Measurements from ENCODE around the gene FMN1. TPM values are rescaled to one million over a fixed set of nuclear protein-coding genes. Genes with fewer than 3 reads are reported as not detected.

Gene FMN1
- total and polyA plus RNA-seq, 2 of the 8 experiments (the other 6 are each of a cell fraction or from before 2014, with no cell fraction given), result 0.27 to 3.7 TPM

DNA sequence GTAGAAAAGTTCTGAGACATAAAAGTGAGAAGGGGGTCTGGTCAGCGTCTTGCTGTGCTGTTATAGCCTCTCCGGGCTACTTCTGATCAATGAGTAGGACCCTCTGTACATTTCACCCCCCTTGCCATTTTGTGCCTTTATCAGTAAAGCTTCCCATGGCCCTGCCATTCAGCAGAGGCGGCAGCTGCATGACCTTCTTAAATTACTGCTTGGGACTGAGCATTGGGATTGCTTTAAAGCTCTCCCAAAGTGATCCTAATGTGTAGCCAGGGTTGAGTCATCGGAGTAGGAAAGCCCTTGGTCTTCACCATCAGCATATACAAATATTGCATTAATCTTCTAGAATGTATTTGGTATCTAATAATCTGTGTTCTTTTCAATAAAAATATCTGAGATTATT, 70.2 kb downstream of the FMN1 start:
- WGBS, 2 experiments (ENCODE audit: extremely low coverage in 1 of 2, insufficient coverage in 1 of 2, insufficient read length in 1 of 2, insufficient replicate concordance in 2 of 2, low coverage in 1 of 2, low lambda C conversion rate in 2 of 2, missing lambda C conversion rate in 1 of 2), result 95% methylated on average over 4 of the region's 4 CpGs; no CpG with 5 or more reads in 1 of the 2 experiments
- POLR2A ChIA-PET (ENCODE audit: partially characterized antibody), result no interaction called here
- H3K9ac ChIP-seq (replicated peaks in 1 of 4; ENCODE audit: extremely low read depth in 1 of 4, low read depth in 3 of 4, low read length in 3 of 4), result no peak overlapping the region
- CTCF ChIA-PET (ENCODE audit: partially characterized antibody), result interaction anchor here (1.1 to 5.3 kb wide), 7 partner anchors 8 to 103 kb away, joined by 3 to 18 read pairs (median 4); no protein-coding TSS in a partner anchor
- no peak overlapping the region for H3K18ac ChIP-seq (ENCODE audit: extremely low read depth, low read length)
- no peaks in the 10 kb centered on the region for H3K79me1 ChIP-seq (ENCODE audit: low read depth, low read length)
- no peak overlapping the region for H2AFZ ChIP-seq (ENCODE audit: low read length)
- H3K23me2 ChIP-seq (ENCODE audit: low read depth, low read length), result no peaks in the 10 kb centered on the region
- DNase-seq (ENCODE audit: low read depth in 1 of 2, low spot score in 2 of 2) (no peak), FAIRE-seq (no peak)
- H2BK5ac ChIP-seq (ENCODE audit: low read depth, low read length), result no peak overlapping the region
- no peak overlapping the region for H4K5ac ChIP-seq (ENCODE audit: insufficient read length, low read depth, low read length)
- H2BK12ac ChIP-seq (ENCODE audit: low read depth, low read length), result no peak overlapping the region
- H4K8ac ChIP-seq (ENCODE audit: extremely low read depth, insufficient read depth, low read length), result no peak overlapping the region
- no peak overlapping the region for H2BK20ac ChIP-seq (ENCODE audit: low read length)
- H3K79me2 ChIP-seq (ENCODE audit: control insufficient read depth in 1 of 2, insufficient read depth in 2 of 2, low read length in 2 of 2), result no peaks in the 10 kb centered on the region
- H3K4me1 ChIP-seq (replicated peaks in 1 of 4; ENCODE audit: control insufficient read depth in 3 of 4, insufficient read depth in 4 of 4, low read length in 3 of 4), result no peaks in the 10 kb centered on the region; a peak in 3 of 7 replicates
- 0 out of 4 replicates have a peak, but pooled peaks cover 0 to 2% of the 10 kb centered on the region in 2 experiments for H3K9me3 ChIP-seq (ENCODE audit: insufficient read depth in 2 of 2, low read depth in 1 of 2, low read length in 1 of 2)
- H4K91ac ChIP-seq (replicated peaks; ENCODE audit: insufficient read length, low read length), result no peak overlapping the region
- H3K27me3 ChIP-seq (replicated peaks in 1 of 4; ENCODE audit: control insufficient read depth in 3 of 4, extremely low read depth in 1 of 4, insufficient read depth in 3 of 4, low read length in 3 of 4), result no peaks in the 10 kb centered on the region; a peak in 1 of 7 replicates
- H3K14ac ChIP-seq (ENCODE audit: insufficient read length), result no peak overlapping the region
- H2AK5ac ChIP-seq (ENCODE audit: low read depth, low read length), result no peak overlapping the region
- H2BK15ac ChIP-seq (ENCODE audit: low read length), result no peak overlapping the region
- no peaks in the 10 kb centered on the region for H4K20me1 ChIP-seq (replicated peaks in 1 of 2; ENCODE audit: control insufficient read depth in 1 of 2, insufficient read depth in 2 of 2, low read length in 2 of 2)
- no peak for TF ChIP-seq RBBP5 (IDR thresholded peaks at IDR 0.05; ENCODE audit: borderline replicate concordance, low read depth, low read length)
- H3K27ac ChIP-seq (ENCODE audit: low read depth, low read length), result no peak overlapping the region
- no peak overlapping the region for H3K4me2 ChIP-seq (ENCODE audit: insufficient read depth in 1 of 2, low read depth in 2 of 2, low read length in 2 of 2)
- H3K36me3 ChIP-seq (ENCODE audit: control insufficient read depth in 2 of 4, insufficient read depth in 4 of 4, low read length in 3 of 4), result no peaks in the 10 kb centered on the region
- H3K56ac ChIP-seq (replicated peaks; ENCODE audit: insufficient read length, low read depth, low read length), result no peak overlapping the region
- H3K23ac ChIP-seq (ENCODE audit: insufficient read length), result no peak overlapping the region
- H3K4ac ChIP-seq (replicated peaks; ENCODE audit: insufficient read length, low read depth, low read length), result no peak overlapping the region
- no peak overlapping the region for H2BK120ac ChIP-seq (replicated peaks; ENCODE audit: low read depth, low read length)
- H3K4me3 ChIP-seq (ENCODE audit: extremely low read depth in 1 of 4, insufficient read depth in 2 of 4, low read depth in 3 of 4, low read length in 4 of 4), result no peak overlapping the region
